ENCODE measurements around the gene LPAR3. TPM values are rescaled to one million over a fixed set of nuclear protein-coding genes. Genes with fewer than 3 reads are reported as not detected.

Gene LPAR3
- total RNA-seq, 4 donors from 2014 or later: 1.5 TPM; not detected in 3

DNA sequence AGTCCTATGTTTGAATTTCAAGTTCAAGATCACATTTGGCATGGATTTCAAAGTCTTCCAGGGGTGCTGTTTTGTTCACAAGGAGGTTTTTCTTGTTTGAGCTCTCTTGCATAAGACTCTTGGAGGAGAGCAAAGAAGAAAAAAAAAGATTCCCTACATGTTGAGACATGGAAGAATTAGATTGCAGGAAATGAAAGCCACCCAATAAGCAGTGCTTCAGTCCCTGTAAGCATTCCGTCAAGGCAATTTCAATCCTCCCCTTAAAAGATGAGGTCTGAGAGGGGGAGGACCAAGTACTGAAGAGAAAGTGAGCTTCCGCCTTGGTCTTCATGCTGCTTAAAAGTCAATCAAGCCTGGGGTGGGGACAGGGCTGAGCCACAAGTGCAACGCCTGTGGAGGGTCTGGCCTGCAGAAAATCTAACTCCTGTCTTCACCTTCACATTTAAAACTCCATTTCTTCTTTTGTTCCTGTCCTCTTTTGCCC, 50.2 kb downstream of the LPAR3 start:
- no peak overlapping the region for H3K4me3 ChIP-seq
- peaks cover 0 to 6% (median 0%) of the 10 kb centered on the region in 4 donors for H3K4me1 ChIP-seq
- DNase-seq (ENCODE audit: low spot score in 2 of 2): no peak
- WGBS, 2 donors: 73 to 81% methylated on average over 3 of the region's 3 CpGs
- no peaks in the 10 kb centered on the region for H3K27me3 ChIP-seq
- TF ChIP-seq EP300 (IDR thresholded peaks at IDR 0.05) (no peak), POLR2A (IDR thresholded peaks at IDR 0.05) (no peak)
- TF ChIP-seq, protein P1, sequence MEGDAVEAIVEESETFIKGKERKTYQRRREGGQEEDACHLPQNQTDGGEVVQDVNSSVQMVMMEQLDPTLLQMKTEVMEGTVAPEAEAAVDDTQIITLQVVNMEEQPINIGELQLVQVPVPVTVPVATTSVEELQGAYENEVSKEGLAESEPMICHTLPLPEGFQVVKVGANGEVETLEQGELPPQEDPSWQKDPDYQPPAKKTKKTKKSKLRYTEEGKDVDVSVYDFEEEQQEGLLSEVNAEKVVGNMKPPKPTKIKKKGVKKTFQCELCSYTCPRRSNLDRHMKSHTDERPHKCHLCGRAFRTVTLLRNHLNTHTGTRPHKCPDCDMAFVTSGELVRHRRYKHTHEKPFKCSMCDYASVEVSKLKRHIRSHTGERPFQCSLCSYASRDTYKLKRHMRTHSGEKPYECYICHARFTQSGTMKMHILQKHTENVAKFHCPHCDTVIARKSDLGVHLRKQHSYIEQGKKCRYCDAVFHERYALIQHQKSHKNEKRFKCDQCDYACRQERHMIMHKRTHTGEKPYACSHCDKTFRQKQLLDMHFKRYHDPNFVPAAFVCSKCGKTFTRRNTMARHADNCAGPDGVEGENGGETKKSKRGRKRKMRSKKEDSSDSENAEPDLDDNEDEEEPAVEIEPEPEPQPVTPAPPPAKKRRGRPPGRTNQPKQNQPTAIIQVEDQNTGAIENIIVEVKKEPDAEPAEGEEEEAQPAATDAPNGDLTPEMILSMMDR (IDR thresholded peaks at IDR 0.05): no peak
- H3K36me3 ChIP-seq: no peaks in the 10 kb centered on the region
- no peaks in the 10 kb centered on the region for H3K9me3 ChIP-seq
- no peak overlapping the region for H3K27ac ChIP-seq

DNA sequence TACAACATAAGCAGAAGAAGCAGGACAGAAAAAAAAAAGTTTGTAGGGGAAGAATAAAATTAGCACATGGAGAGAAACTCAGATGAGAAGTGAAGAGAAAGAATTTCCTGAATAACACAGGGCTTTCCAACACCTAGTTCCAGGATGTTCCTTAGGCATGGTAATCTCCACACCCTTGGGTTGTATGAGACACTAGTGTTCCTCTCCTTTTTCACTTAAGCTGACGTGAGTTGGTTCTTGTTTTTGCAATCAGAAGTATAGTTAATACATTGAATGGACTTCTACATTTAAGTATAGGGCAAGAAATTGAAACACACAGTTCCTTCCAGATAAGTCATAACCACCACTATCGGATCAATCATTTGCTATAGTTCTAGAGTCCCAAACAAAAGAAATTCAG, 51.0 kb downstream of the LPAR3 start:
- no peak for DNase-seq (ENCODE audit: low spot score in 2 of 2)
- H3K4me1 ChIP-seq: no peaks in the 10 kb centered on the region
- no peaks in the 10 kb centered on the region for H3K36me3 ChIP-seq
- no peak overlapping the region for H3K27ac ChIP-seq
- no peak overlapping the region for H3K4me3 ChIP-seq
- H3K27me3 ChIP-seq: no peaks in the 10 kb centered on the region
- no peaks in the 10 kb centered on the region for H3K9me3 ChIP-seq
- 85 to 88% methylated on average over 2 of the region's 2 CpGs for WGBS, 2 donors
- TF ChIP-seq POLR2A (IDR thresholded peaks at IDR 0.05): no peak
- TF ChIP-seq, protein P1 (IDR thresholded peaks at IDR 0.05): no peak
- no peak for TF ChIP-seq EP300 (IDR thresholded peaks at IDR 0.05)

DNA sequence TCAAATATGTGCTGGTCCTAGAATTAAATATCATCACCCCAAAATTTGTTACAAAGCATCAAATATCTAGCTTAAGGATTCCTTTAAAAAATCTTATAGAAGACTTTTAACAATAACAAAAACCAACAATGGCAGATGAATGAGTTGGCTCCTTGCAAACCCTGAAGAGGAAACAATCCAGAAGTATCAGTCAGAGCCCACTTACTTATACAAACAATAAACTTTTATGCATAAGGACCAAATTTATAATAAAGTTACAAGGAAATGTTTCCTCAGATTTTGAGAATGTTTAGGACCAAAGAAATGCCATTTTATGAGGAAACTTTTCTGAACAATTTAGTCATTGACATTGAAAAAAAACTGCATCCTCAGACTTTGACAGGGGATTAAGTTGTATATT, 52.7 kb downstream of the LPAR3 start:
- no peaks in the 10 kb centered on the region for H3K4me1 ChIP-seq
- no peak for DNase-seq (ENCODE audit: low spot score in 2 of 2)
- H3K4me3 ChIP-seq: no peak overlapping the region
- H3K27me3 ChIP-seq: no peaks in the 10 kb centered on the region
- H3K36me3 ChIP-seq: no peaks in the 10 kb centered on the region
- TF ChIP-seq EP300 (IDR thresholded peaks at IDR 0.05): no peak
- TF ChIP-seq POLR2A (IDR thresholded peaks at IDR 0.05): no peak
- TF ChIP-seq, protein P1 (IDR thresholded peaks at IDR 0.05): no peak
- H3K9me3 ChIP-seq: no peaks in the 10 kb centered on the region
- no peak overlapping the region for H3K27ac ChIP-seq

DNA sequence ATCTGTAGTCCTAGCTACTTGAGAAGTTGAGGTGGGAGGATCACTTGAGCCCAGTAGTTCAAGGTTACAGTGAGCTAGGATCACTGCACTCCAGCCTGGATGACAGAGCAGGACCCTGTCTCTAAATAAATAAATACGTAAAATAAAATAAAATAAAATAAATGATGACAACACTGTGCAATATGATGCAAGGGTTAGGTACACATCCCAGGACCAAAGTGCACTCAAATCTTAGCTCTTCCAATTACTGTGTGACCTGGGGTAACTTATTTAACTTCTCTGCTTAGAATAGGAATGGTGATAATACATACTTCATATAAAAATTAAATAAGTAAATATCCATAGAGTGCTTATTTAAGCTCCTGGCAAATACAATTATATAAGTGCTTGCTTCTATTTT, 53.5 kb downstream of the LPAR3 start:
- 61 to 91% methylated on average over 1 of the region's 1 CpG for WGBS, 2 donors
- Histone ChIP-seq H3K27me3 (no peaks in the 10 kb centered on the region), H3K4me1 (no peaks in the 10 kb centered on the region), H3K36me3 (no peaks in the 10 kb centered on the region), H3K27ac (no peak overlapping the region), H3K9me3 (no peaks in the 10 kb centered on the region), H3K4me3 (no peak overlapping the region)
- no peak for DNase-seq (ENCODE audit: low spot score in 2 of 2)
- TF ChIP-seq, protein P1 (IDR thresholded peaks at IDR 0.05): no peak
- TF ChIP-seq EP300 (IDR thresholded peaks at IDR 0.05): no peak
- TF ChIP-seq POLR2A (IDR thresholded peaks at IDR 0.05): no peak

DNA sequence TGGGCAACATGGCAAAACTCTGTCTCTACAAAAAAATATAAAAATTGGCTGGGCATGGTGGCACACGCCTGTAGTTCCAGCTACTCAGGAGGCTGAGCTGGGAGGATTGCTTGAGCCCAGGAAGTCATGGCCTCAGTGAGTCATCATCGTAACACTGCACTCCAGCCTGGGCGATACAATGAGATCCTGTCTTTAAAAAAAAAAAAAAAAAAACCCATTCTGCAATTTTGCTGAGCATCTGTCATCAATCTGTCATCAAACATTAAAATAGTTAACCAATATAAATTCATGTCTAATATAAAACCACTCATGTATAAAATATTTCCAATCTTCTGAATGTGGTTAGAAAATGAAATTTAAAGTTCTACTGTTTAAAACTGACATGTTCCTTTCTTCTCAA, 56.9 kb downstream of the LPAR3 start:
- no peak overlapping the region for H3K27ac ChIP-seq
- no peaks in the 10 kb centered on the region for H3K27me3 ChIP-seq
- no peak overlapping the region for H3K4me3 ChIP-seq
- no peaks in the 10 kb centered on the region for H3K9me3 ChIP-seq
- H3K36me3 ChIP-seq: no peaks in the 10 kb centered on the region
- 54 to 87% methylated on average over 3 of the region's 3 CpGs for WGBS, 2 donors
- no peak for DNase-seq (ENCODE audit: low spot score in 2 of 2)
- no peaks in the 10 kb centered on the region for H3K4me1 ChIP-seq
- TF ChIP-seq POLR2A (IDR thresholded peaks at IDR 0.05): no peak
- TF ChIP-seq, protein P1 (IDR thresholded peaks at IDR 0.05): no peak
- TF ChIP-seq EP300 (IDR thresholded peaks at IDR 0.05): no peak

Data from tibial nerve (tissue), 4 donors.